Measurements from ENCODE around the gene CDK14. TPM values are rescaled to one million over a fixed set of nuclear protein-coding genes. Genes with fewer than 3 reads are reported as not detected.

CDK14 gene
- total and polyA plus RNA-seq, 2 donors (not counting 1 experiment from before 2014, with no cell fraction given) = 42.1 to 167 TPM

- no peaks in the 10 kb centered on the region for H3K9me3 Mint-ChIP-seq (ENCODE audit: insufficient read depth)
- intact Hi-C loops (cut with micrococcal nuclease) = loop anchor here (5.0 kb wide), 1 partner anchor 39 kb away; no protein-coding TSS in a partner anchor
- Histone ChIP-seq H3K4me3 (ENCODE audit: control extremely low read depth in 1 of 5, extremely low read depth in 1 of 5, insufficient read depth in 1 of 5, low read depth in 2 of 5, low read length in 4 of 5) (no peak overlapping the region), H3K27ac (ENCODE audit: low read length in 2 of 2) (no peak overlapping the region), H3K4me1 (ENCODE audit: control insufficient read depth in 2 of 2, insufficient read depth in 2 of 2, low read length in 2 of 2) (peaks cover 19 to 23% of the 10 kb centered on the region in 2 donors), H3K36me3 (replicated peaks in 1 of 2; ENCODE audit: control extremely low read depth in 1 of 2, control insufficient read depth in 1 of 2, extremely low read depth in 1 of 2, insufficient read depth in 2 of 2, low read length in 1 of 2) (no peaks in the 10 kb centered on the region), H3K9ac (ENCODE audit: low read length) (no peak overlapping the region), H3K79me2 (ENCODE audit: control insufficient read depth, insufficient read depth, low read length) (peaks cover 68% of the 10 kb centered on the region), H4K20me1 (ENCODE audit: control insufficient read depth, insufficient read depth, low read length, poor library complexity, severe bottlenecking) (no peaks in the 10 kb centered on the region), H2AFZ (ENCODE audit: insufficient read depth, low read depth, low read length, poor library complexity, severe bottlenecking) (no peak overlapping the region), H3K9me3 (ENCODE audit: control extremely low read depth in 1 of 3, control insufficient read depth in 2 of 3, insufficient read depth in 1 of 3, low read length in 2 of 3) (peaks cover 0 to 2% (median 0%) of the 10 kb centered on the region in 3 donors), H3K27me3 (replicated peaks in 1 of 4; ENCODE audit: control extremely low read depth in 1 of 4, control insufficient read depth in 3 of 4, insufficient read depth in 4 of 4, low read length in 3 of 4) (no peaks in the 10 kb centered on the region), H3K4me2 (replicated peaks; ENCODE audit: low read depth, low read length, poor library complexity, severe bottlenecking) (no peak overlapping the region)
- POLR2A ChIA-PET = no interaction called here
- CTCF ChIA-PET = interaction anchor here (0.8 to 1.4 kb wide), 3 partner anchors 16 to 371 kb away, joined by 3 read pairs; no protein-coding TSS in a partner anchor
- DNase-seq (no peak), ATAC-seq (ENCODE audit: low read depth) (no peak)
- no peak overlapping the region for H3K27ac Mint-ChIP-seq
- no peak for TF ChIP-seq CTCF (IDR thresholded peaks at IDR 0.05)
- no peak overlapping the region for H3K4me3 Mint-ChIP-seq
- peaks cover 33% of the 10 kb centered on the region for H3K4me1 Mint-ChIP-seq
- 100% methylated on average over 2 of the region's 3 CpGs for WGBS (ENCODE audit: insufficient coverage)
- no peaks in the 10 kb centered on the region for H3K27me3 Mint-ChIP-seq
These were observed 67.1 kb downstream of the CDK14 start for GRCh38 chr7:90663176-90663575.

GRCh38 chr7:90666186-90666585 is 70.1 kb downstream of the CDK14 start:
- H3K27ac Mint-ChIP-seq = no peak overlapping the region
- 100% methylated on average over 1 of the region's 4 CpGs for WGBS (ENCODE audit: insufficient coverage)

More at GRCh38 chr7:90666186-90666585, 70.1 kb downstream of the CDK14 start:
- no peak for DNase-seq
- ChIA-PET CTCF (interaction anchor here (0.6 kb wide), 1 partner anchor 179 kb away, joined by 3 read pairs; no protein-coding TSS in a partner anchor), POLR2A (no interaction called here)
- no peaks in the 10 kb centered on the region for H3K27me3 ChIP-seq (replicated peaks in 1 of 4; ENCODE audit: control extremely low read depth in 1 of 4, control insufficient read depth in 3 of 4, insufficient read depth in 4 of 4, low read length in 3 of 4)
- H3K79me2 ChIP-seq (ENCODE audit: control insufficient read depth, insufficient read depth, low read length) = peaks cover 67% of the 10 kb centered on the region
- Mint-ChIP-seq H3K27me3 (no peaks in the 10 kb centered on the region), H3K9me3 (ENCODE audit: insufficient read depth) (no peaks in the 10 kb centered on the region), H3K4me3 (no peak overlapping the region), H3K4me1 (peaks cover 35% of the 10 kb centered on the region)
- H3K4me3 ChIP-seq (ENCODE audit: control extremely low read depth in 1 of 5, extremely low read depth in 1 of 5, insufficient read depth in 1 of 5, low read depth in 2 of 5, low read length in 4 of 5) = no peak overlapping the region
- ATAC-seq (ENCODE audit: low read depth) = no peak
- peaks cover 17% of the 10 kb centered on the region for H4K20me1 ChIP-seq (ENCODE audit: control insufficient read depth, insufficient read depth, low read length, poor library complexity, severe bottlenecking)
- TF ChIP-seq CTCF (IDR thresholded peaks at IDR 0.05) = no peak
- no peak for TF ChIP-seq EZH2 (IDR thresholded peaks at IDR 0.05; ENCODE audit: borderline replicate concordance, insufficient read depth, low read depth, low read length, poor library complexity, severe bottlenecking)
- H3K4me1 ChIP-seq (ENCODE audit: control insufficient read depth in 2 of 2, insufficient read depth in 2 of 2, low read length in 2 of 2) = peaks cover 15 to 16% of the 10 kb centered on the region in 2 donors
- H3K4me2 ChIP-seq (replicated peaks; ENCODE audit: low read depth, low read length, poor library complexity, severe bottlenecking) = no peak overlapping the region
- no peaks in the 10 kb centered on the region for H3K9me3 ChIP-seq (ENCODE audit: control extremely low read depth in 1 of 3, control insufficient read depth in 2 of 3, insufficient read depth in 1 of 3, low read length in 2 of 3)
- intact Hi-C loops (cut with micrococcal nuclease) = no loop called here
- H3K27ac ChIP-seq (ENCODE audit: low read length in 2 of 2) = no peak overlapping the region
- H3K36me3 ChIP-seq (replicated peaks in 1 of 2; ENCODE audit: control extremely low read depth in 1 of 2, control insufficient read depth in 1 of 2, extremely low read depth in 1 of 2, insufficient read depth in 2 of 2, low read length in 1 of 2) = no peaks in the 10 kb centered on the region
- H2AFZ ChIP-seq (ENCODE audit: insufficient read depth, low read depth, low read length, poor library complexity, severe bottlenecking) = no peak overlapping the region
- H3K9ac ChIP-seq (ENCODE audit: low read length) = no peak overlapping the region
